HG02571 (cell line): ENCODE data around the gene NPFF.
"Not testable (repeated sequence)": the region's sequence is repeated elsewhere in the genome, so short reads cannot be mapped to it uniquely, and the experiment has no call there.

Experiments used
- ATAC-seq: cut with Tn5 transposase; IDR thresholded peaks from one replicate; pipeline ENCODE4 v1.9.1; 2021; ENCODE audit warnings: mild to moderate bottlenecking, moderate library complexity; ENCODE audit not compliant: unreplicated experiment

NPFF gene, protein sequence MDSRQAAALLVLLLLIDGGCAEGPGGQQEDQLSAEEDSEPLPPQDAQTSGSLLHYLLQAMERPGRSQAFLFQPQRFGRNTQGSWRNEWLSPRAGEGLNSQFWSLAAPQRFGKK

DNA sequence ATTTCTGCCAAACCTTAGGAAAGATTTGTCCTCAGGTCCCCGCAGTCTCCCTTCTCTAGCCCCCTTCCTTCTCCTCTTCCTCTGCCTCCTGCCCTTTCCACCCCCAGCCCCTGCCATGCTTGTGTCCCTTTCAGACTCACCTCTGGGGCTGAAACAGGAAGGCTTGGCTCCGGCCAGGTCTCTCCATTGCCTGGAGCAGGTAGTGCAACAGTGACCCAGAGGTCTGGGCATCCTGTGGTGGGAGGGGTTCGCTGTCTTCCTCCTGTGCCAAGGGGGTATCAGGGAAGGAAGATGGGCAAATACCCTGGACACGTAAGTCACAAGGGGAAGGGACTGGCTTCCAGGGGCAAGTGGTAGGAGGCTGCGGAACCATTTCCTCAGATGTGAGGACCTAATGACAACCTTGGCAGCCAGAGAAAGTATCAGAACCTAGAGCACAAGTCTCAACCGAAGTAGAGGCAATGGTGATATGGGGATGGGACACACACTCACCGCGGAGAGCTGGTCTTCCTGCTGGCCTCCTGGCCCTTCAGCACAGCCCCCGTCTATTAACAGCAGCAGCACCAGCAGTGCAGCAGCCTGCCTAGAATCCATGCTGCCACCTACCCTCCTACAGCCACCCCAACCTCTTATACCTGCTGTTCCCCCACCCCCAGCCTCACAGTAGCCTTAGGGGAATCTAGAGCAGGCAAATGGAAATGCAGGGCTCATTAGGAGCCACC, at the start of gene NPFF:
TSS of gene NPFF (minus strand) at position 604 of the 722 bp plus-strand sequence. CDS start at position 594, 10 bp downstream.
- ATAC-seq: no peak

DNA sequence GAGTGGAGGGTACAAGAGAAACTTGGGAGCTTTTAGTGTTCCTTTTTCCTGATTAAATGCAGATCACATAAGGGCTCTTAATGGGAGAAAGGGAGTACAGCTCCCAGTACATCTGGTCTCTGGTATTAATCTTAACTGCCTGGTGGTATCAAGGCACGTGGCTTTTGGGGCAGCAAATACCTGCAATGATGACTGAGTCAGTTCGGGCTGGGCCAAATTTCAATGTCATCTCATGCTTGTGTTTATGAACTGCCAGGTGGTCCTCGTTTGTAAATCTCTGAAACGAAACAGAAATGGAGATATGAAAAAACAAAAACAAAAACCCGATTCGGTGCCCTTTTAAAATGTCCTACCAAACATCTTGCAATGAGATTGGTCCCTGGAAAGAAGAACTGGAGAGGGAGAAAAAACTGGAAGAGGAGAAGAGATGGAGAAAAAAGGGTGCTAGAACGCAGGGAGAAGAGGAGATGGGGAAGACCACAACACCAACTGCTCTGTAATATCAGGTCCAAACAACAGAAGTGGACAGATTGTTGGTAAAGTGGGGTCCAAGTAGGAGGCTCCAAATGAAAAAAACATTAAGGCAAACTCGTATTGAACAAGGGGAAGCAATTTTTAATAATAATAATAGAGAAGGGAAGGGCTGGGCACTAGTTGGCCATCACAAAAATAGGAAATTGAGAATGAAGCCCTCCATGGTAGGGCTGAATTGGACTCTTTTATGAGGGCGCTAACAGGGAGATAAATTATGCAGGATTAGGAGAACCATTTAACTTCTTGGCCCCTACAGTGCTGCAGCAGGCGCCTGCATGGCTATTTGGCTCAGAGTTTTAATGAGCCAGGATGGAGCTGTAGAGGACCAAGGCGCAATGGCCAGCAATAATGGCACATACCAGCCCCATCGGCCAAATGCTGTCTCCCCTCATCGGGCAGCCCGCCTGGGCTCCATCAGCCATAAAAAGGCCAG, 45.4 kb upstream of the NPFF start:
- no peak for ATAC-seq

DNA sequence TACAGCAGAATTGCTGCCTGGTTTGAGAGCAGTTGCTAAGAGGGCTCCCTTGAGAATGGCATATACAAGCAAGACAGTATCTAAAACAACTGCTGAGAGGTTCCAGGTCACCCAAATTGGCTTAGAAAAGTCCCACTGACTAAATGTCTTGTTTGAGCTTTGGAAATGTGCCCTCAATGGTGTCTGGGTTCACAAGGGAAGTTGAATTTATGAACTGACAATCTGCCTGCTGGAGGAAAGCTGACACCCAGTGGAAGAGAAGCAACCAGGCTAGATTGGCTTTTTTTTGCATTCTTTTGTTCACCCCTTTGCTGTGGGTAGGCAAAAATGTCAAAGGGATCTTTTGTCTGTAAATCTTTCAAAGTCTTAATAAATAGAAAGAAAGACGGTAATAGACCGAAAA, 44.6 kb upstream of the NPFF start:
- no peak for ATAC-seq

DNA sequence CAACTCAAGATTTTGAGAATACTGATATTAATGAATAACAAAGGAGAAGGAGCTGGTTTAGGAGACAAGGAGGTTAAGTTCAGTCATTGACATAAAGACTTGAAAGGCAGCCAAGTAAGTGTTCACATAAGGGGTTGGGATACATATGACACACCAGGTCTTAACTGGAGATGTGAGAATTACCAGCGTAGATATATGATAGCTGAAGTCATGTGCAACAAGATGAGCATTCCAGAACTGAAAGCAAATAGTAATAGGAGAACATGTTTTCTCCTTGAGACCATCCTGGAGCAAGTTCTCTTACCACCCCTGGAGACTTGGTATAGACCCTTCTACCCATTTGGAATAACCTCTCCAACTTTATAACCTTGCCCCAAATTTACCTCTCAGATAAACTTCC, 43.3 kb upstream of the NPFF start:
- no peak for ATAC-seq

DNA sequence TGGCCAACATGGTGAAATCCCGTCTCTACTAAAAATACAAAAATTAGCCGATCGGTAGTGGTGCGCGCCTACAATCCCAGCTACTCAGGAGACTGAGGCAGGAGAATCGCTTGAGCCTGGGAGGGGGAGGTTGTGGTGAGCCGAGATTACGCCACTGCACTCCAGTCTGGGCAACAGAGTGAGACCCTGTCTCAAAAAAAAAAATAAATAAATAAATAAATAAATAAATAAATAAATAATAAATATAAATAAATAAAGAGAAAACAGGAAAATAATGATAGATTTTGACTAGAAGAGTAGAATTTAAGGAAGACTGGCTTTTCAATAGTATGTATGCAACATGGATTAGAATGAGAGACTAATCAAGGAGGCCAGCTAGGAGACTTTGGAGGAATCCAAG, 42.8 kb upstream of the NPFF start:
- ATAC-seq: not testable (repeated sequence)

DNA sequence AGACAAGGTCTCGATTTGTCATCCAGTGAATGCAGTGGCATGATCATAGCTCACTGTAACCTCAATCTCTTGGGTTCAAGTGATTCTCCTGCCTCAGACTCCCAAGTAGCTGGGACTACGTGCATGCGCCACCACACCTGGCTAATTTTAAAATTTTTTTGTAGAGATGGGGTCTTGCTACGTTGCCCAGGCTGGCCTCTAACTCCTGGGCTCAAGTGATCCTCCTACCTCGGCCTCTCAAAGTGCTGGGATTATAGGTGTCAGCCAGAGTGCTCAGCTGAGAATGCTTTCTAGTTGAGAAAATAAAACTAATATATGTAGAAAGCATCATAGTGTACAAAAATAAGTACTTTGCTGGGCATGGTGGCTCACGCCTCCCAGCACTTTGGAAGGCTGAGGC, 41.1 kb upstream of the NPFF start:
- not testable (repeated sequence) for ATAC-seq

DNA sequence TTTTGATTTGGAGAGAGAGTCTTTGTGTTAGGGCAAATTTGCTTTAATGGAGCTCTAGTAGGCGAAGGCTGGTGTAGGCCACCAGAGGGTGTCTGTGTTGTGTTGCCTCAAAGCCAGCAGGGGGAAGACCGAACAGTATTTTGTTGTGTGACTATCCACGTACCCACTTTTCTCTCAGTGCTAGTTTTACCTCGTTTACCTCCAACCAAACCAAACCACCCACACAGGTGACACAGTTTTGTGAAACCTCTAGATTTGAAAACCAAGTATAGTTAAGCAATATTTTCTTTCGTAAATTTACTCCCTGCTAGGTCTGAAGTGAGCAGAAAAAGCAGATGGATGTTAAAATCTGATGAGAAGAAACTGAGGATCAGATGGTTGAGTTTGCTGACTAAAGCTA, 36.3 kb upstream of the NPFF start:
- no peak for ATAC-seq

DNA sequence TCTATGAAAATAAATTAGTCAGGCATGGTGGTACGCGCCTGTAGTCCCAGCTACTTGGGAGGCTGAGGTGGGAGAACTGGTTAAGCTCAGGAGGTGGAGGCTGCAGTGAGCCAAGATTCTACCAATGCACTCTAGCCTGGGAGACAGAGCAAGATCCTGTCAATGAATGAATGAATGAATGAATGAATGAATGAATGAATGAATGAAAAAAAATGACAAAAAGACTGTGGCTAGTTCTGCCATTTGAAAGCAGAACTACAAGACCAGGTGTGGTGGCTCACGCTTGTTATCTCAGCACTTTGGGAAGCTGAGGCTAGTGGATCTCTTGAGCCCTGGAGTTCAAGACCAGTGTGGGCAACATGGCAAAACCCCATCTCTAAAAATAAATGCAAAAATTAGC, 32.2 kb upstream of the NPFF start:
- no peak for ATAC-seq

DNA sequence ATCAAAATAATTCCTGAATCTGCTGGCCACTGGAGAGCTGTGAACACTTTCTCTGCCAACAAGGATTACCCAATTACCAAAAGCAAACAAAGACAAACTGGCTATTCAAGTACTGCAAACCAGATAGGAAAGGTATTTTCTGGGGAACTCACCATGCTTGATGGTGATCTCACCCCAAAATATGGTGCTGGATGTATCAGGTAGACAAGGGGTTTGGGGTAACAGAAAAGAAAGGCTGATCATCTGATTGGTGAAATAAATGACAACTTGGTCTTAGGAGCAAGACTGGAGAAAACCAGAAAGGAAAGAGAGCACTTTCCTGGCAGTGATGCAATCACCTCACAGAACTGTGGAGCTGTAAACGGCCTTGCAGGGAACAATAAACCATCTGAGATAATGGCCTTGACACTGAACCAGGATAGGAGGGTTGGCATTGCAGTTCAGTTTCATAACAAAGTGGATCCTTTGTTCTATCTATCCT, 31.0 kb upstream of the NPFF start:
- no peak for ATAC-seq

DNA sequence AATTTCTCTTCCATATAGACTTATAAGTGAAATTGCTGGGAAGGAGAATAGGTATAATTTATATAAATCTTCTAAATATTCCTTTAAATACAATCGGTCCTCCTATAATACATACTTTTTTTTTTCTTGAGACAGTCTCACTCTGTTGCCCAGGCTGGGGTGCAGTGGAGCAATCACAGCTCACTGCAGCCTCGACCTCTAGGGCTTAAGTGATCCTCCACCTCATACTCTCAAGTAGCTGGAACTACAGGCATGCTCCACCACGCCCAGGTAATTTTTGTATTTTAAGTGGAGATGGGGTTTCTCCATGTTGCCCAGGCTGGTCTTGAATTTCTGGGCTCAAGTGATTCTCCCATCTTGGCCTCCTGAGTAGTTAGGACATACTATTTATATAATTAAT, 29.7 kb upstream of the NPFF start:
- ATAC-seq: no peak

DNA sequence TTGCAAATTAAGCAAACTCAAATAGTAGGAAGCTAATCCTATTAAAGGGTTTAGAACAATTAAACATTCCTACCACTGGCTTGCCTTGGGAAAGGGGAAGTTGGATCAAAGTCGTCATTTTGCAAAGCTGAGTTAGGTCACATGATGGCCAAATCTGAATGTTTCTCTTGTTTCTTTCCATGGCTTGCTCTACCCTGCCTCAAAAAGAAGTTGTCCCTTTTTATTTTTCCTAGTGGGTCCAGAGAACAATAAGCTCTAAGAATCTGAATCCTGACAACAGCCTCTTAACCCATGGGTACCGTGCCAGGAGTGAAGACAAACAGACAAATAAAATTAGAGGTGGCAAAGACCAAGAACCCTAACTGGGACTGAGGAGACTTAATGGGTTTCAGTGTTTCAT, 26.2 kb upstream of the NPFF start:
- ATAC-seq: no peak

DNA sequence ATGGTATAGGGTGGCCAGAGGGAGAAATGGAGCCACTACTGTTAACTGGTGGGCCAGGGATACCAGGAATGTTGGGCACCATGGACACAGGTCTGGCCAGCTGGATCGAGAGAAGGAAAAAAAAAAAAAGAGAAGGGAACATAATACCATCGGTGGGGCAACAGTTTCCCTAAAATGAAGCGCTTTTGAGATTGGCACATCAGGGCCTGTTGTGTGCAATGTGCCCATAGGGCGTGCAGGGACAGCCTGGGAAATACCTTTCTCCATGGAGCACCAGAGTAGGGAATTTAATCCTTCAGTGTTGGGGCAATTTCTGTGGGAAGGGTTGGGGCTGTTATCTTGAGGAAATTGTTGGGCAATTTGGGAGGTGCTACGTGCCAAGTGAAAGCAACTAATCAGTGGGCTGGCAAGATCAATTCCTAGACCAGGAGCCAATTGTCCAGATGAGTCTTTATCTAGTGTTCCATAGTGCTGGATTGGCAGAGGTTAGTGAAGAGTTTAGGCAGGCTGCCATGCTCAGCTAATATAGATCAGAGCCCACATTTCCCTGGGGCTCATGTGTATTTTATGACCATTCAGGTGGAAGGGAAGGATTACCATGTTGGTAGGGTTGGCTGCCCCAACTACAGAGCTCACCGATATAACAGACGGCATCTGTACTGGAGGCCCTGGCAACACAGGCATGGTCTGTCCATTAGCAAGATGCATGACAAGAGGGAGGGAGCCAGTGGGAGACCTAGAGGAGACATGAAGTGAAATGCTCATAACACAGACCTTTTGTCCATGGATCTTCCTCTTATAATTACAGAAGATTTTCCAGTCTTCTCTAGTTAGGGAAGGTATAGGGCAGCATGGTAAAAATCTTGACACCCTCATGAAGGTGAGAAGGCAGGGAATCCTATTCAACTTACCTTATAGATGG, 25.5 kb upstream of the NPFF start:
- no peak for ATAC-seq

DNA sequence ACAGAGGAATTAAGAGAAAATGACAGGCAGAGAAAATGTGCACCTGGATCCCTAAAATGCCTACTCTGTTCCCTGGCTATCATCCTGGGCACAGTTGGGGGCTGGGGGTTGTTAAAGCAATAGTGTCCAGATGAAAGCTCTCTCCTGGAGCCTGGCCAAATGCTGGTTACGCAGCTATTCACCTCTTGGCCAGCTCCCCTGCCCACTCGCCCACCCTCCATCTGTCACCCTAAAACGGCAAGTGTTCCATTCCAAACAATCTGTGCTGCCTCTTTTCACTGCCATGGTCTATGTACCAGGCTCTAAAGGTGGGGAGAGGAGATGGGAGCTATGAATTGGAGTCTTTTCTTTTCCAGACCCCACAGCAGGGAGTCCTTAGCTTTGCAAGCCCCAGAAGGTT, 24.7 kb upstream of the NPFF start:
- ATAC-seq: no peak

DNA sequence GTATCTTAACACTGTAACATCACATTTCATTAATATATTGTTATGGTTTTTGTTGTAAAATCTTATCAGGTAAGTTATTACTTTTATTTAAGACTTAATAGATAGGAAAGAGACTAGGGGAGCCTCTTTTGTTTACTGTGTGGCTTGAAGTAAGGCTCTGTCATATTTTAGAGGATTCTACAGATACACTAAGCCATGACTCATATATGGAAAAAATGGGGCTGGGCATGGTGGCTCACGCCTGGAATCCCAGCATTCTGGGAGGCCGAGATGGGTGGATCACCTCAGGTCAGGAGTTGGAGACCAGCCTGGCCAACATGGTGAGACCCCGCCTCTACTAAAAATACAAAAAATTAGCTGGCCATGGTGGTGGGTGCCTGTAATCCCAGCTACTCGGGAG, 23.6 kb upstream of the NPFF start:
- no peak for ATAC-seq

DNA sequence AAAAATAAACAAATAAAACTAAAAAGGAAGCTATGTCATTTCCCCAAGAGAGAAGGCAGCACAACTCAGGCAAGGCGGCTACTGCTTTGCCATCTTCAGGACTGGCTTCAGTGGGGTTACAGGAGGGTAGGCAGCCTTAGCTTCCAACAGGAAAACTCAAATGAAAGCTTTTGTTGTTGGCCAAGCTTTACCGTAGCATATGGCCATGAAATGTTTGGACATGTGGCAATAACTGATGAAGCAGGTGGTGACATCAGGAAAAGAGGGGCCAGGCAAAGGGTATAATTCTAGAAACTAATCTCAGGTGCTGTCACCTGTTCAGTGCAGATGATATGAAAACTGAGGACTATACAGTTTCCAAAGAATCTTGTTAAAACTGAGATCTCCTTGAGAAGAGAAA, 22.8 kb upstream of the NPFF start:
- no peak for ATAC-seq

DNA sequence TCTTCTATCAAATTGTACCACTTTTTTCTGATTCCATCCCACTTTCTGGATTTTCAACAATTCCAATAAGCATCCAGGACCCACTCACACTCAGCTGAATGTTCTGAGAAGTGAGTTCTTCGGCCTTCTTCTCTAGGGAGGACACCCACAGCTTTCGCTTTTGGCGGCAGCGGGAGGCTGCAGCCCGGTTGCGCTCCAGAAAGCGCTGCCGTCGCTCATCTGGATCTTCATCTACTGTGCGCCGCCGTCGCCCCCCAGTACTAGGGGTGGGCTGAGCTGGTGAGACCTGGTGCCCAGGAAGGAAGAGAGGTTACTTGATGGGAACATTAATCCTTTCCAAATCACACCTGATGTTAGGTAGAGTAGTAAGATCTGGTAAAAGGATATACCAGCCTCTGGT, 17.2 kb upstream of the NPFF start:
- ATAC-seq: no peak

DNA sequence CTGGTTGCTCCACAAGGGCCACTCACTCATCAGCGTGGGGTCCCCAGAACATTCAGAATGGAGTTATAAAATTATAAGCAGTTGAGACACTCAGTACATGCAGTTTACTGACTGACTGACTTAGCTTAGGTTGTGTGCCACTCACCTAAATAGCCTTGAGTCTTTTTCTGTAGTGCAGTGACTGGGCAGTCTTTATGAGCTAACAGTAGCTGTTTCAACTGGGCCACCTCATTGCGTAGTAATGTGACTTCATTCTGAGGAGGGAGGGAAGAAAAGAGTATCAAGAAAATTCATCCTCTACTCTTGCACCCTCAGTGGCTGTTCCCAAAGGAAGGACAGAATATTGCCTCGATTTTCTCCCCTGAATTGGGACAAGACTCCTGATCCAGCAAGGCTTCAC, 15.8 kb upstream of the NPFF start:
- ATAC-seq: no peak

DNA sequence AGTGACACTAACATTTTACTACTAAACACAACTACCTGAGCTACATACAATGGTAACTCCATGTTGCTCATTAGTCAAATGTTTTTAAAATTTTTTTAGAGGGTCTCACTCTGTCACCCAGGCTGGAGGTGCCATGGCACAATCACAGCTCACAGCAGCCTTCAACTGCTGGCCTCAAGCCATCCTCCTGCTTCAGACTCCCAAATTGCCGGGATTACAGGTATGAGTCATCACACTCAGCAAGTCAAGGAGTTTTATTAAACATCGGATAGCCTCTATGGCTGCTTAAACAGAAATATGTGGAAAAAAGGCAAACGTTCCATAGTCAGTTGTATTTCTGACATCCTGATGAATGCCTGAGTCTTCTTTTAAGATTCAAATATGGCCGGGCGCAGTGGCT, 11.1 kb upstream of the NPFF start:
- no peak for ATAC-seq

DNA sequence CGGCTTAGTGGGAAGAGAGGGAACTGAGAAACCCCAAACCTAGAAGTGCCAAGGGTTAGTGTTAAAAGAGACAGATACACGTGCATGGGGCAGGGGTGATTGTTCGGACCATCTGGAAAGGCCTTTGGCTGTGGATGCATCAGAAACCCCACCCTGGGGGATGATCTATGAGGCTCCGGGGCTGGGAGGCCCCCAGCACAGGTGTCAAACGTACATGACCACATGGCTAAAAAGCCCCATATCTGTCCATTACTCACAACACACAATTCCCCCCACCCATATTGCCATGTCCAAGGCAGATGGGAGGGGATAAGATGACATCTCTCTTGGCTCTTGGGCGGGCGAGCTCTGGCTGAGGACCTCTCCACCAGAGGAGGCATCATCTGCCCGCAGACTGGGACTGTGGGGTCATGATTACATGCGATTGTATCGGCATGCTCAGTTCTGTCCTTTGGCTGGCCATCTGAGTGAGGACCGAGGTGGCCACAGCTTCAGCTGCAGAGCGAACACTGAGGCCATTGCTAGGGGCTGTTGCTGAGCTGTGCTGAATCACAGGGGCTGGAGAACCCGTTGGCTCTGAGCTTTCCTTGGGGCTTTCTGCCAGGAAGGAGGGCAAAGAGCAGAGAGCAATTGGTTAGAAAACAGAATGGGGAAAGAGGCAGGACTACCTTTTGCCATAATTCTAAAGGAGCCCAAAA, 9.6 kb upstream of the NPFF start:
- no peak for ATAC-seq

DNA sequence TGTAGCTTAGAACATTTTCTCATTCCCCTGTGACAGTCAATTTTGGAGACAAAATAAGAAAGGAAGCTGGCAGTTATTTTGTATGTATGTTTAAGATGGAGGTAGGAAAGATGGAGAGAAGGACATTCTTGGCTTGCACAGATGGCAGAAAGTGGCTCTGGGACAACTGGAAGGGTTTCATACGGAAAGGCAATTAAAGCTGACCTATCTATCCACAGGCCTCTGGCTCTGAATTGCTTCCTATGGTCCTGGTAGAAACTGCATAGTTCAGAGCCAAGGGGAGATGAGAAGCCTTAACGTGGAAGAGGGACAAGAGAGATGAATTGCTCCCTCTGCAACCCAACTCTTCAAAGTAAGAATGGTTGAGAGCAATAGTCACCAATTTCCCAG, 8.0 kb upstream of the NPFF start:
- no peak for ATAC-seq
